Adrenal gland (tissue), 5 donors: ENCODE data around the gene FGF14.

ENCODE experiments used
- POLR2A ChIP-seq, 2 donors: fragments of 450-650 bp; IDR thresholded peaks; one replicate each; pipeline ENCODE4 v1.6.1; 2017; ENCODE audit warnings: antibody characterized with exemption in 2 of 2, mild to moderate bottlenecking in 2 of 2, moderate library complexity in 1 of 2
- TF ChIP-seq, protein P1 (sequence below), 6 experiments: fragments of 450-650 bp in 4 of 6; fragments of 200-600 bp in 2 of 6; sonication (generic) in 1 of 6; IDR thresholded peaks; 1 replicate in 5 of 6; 2 replicates in 1 of 6; pipeline versions ENCODE4 v1.5.1 to v1.8.0; 2016 to 2021; ENCODE audit warnings: antibody characterized with exemption in 6 of 6, mild to moderate bottlenecking in 2 of 6, moderate library complexity in 1 of 6
- donor health status: DM: no; HTN: no; CAD: no.

- TF ChIP-seq, protein P1, sequence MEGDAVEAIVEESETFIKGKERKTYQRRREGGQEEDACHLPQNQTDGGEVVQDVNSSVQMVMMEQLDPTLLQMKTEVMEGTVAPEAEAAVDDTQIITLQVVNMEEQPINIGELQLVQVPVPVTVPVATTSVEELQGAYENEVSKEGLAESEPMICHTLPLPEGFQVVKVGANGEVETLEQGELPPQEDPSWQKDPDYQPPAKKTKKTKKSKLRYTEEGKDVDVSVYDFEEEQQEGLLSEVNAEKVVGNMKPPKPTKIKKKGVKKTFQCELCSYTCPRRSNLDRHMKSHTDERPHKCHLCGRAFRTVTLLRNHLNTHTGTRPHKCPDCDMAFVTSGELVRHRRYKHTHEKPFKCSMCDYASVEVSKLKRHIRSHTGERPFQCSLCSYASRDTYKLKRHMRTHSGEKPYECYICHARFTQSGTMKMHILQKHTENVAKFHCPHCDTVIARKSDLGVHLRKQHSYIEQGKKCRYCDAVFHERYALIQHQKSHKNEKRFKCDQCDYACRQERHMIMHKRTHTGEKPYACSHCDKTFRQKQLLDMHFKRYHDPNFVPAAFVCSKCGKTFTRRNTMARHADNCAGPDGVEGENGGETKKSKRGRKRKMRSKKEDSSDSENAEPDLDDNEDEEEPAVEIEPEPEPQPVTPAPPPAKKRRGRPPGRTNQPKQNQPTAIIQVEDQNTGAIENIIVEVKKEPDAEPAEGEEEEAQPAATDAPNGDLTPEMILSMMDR (IDR thresholded peaks at IDR 0.05), result peak in 5 of 6 experiments; percentile 32 to 69 (median 52)
- TF ChIP-seq POLR2A (IDR thresholded peaks at IDR 0.05), result no peak
Observed at GRCh38 chr13:101942038-101942437, 459.8 kb downstream of the FGF14 start.
